ENCODE results near the gene AMD1.
A peak's percentile ranks its signal among the peaks of the same experiment; 100 is the strongest.
"Not testable (repeated sequence)": the region's sequence is repeated elsewhere in the genome, so short reads cannot be mapped to it uniquely, and the experiment has no call there.

The AMD1 gene

DNA sequence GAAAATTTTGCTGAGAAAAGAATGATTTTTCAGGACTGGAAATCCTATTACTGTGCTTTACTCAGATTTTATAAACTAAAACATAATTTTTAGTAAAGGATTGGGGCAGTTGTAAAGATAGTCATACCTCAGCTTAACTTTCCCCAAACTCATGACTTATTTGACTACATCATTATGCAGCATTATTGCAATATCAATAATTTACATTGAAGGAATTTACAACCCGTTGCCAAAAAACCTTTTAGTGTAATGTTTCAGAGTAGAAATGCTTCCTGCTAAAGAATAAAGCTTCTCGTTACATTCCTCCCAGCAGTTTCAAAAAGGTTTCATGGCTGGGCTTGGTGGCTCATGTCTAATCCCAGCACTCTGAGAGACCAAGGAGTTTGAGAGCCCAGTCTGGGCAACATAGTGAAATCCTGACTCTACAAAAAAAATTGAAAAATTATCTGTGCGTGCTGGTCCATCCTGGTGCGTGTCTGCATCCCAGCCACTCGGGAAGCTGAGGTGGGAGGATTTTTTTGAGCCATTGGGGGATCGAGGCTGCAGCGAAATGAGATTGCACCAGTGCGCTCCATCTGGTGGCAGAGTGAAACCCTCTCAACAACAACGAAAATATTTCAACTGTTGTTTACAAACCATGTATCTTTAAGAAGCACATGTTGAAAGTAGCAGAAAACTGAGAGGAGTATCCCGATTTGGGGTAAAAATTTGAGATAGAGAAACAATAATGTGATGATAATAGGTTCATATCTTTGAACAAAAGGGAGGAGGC lies 4.4 kb downstream of the AMD1 start:
- DNase-seq (ENCODE audit: low read depth): peak; percentile 25

- no peak for DNase-seq (ENCODE audit: low read depth)
Observed at GRCh38 chr6:110880651-110881050, 6.1 kb downstream of the AMD1 start.

GRCh38 chr6:110881546-110882273 lies 7.1 kb downstream of the AMD1 start:
- no peak for DNase-seq (ENCODE audit: low read depth)

DNA sequence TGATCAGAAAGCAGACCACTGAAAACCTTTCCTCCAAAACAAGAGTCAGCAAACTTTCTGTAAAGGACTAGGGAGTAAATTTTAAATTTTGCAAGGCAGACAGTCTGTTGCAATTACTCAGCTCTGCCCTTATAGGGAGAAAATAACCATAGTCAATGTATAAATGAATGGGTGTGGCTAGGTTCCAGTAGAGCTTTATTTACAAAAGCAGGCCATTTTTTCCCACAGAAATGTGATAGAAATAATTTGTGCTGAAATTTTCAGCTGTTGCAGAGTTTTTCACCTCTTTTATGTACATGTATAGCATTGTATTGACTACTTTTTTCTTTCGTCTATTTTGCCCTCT lies 7.7 kb downstream of the AMD1 start:
- no peak for DNase-seq (ENCODE audit: low read depth)

DNA sequence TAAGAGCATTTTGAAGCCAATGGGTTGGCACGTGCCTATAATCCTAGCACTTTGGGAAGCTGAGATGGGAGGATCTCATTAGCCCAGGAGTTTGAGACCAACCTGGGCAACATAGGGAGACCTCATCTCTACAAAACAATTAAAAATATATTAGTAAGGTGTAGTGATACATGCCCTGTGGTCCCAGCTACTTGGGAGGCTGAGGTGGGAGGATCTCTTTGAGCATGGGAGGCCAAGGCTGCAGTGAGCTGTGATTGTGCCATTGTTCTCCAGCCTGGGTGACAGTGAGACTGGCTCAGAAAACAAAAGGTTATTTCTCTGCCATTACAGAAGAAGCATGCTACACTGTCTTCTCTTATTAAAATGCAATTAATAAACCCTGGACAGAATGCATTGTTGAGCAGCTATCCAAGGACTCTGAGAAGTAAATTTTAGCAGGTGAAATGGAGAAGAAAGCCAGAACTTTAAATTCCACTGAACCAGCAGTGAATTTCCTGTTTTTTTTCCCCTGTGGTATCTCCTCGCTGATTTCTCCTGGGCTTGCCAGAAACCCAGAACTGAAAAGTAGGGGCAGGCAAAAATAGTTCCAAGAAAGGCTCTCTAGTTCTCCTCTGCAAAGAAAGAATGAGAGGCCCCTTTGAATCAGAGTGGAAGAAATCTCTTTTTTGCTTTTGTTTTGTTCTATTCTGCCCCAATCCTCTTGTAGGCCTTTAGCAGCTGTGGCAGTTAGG lies 8.4 kb downstream of the AMD1 start:
- no peak for DNase-seq (ENCODE audit: low read depth)

GRCh38 chr6:110884321-110884720 lies 9.7 kb downstream of the AMD1 start:
- DNase-seq (ENCODE audit: low read depth): no peak

- no peak for DNase-seq (ENCODE audit: low read depth)
Observed at GRCh38 chr6:110885526-110885925, 10.9 kb downstream of the AMD1 start.

DNA sequence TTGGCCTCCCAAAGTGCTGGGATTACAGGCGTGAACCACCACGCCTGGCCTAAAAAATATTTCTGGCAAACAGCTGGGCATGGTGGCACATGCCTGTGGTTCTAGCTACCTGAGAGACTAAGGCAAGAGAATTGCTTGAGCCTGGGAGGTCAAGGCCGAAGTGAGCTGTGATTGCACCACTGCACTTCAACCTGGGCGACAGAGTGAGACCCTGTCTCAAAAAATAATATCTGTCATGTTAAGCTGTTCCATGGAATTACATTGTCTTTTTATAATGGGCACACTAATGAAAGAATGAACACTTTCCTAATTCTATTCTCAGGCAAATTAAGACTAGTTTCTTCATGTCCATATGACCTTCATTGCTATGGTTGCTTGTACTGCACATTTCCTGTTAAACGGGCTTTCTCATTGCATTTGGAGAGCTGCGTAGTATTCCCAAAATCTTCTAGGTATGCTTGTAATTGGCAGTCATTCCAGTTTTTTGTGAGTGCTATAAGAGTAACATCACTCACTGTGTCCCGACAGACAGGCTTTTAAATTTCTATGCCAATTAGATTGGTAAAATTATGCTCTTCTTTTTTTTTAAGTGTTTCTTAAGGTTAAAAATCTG lies 12.1 kb downstream of the AMD1 start:
- DNase-seq (ENCODE audit: low read depth): no peak

DNA sequence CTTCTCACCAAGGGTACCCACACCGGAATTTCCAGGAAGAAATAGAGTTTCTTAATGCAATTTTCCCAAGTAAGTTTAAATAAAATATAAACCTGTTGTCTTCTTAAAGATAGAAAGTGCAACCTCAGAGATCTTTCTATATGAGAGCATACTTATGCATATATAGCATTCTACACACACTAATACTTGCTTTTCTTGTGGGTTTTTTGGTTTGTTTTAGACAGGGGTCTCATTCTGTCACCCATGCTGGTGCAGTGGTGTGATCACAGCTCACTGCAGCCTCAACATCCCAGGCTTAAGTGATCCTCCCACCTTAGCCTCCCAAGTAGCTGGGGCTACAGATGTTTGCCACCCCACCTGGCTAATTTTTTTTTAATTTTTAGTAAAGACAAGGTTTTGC lies 15.7 kb downstream of the AMD1 start:
- DNase-seq (ENCODE audit: low read depth): no peak

- no peak for DNase-seq (ENCODE audit: low read depth)
Observed at GRCh38 chr6:110895907-110896608, 21.5 kb downstream of the AMD1 start.

DNA sequence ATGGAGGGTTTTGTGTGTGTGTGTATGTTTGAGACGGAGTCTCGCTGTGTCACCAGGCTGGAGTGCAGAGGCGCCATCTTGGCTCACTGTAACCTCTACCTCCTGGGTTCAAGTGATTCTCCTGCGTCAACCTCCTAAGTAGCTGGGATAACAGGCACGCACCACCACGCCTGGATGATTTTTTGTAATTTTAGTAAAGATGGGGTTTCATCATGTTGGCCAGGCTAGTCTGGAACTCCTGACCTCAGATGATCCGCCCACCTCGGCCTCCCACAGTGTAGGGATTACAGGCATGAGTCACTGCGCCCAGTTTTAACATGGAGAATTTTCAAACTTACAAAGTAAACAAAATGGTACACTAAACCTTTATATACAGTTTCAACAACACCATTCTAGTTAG lies 22.8 kb downstream of the AMD1 start:
- DNase-seq (ENCODE audit: low read depth): no peak

DNA sequence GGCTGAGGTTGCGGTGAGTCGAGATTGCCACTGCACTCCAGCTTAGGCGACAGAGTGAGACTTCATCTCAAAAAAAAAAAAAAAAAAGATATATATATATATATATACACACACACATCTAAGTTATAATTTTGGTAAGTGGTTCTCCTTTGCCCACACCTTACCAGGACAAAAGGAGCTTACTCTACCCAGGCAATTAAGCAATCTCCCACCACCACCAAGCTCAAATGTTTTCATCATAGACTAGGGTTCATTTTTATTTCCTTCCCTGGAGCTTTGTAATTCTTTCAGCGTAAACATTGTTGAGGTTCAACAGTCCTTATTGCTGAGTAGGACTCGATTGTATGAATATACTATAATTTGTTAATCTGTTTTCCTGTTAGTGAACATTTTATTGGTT lies 23.5 kb downstream of the AMD1 start:
- DNase-seq (ENCODE audit: low read depth): no peak

- DNase-seq (ENCODE audit: low read depth): no peak
Observed at GRCh38 chr6:110900028-110900598, 25.5 kb downstream of the AMD1 start.

GRCh38 chr6:110901601-110902000 lies 27.0 kb downstream of the AMD1 start:
- DNase-seq (ENCODE audit: low read depth): not testable (repeated sequence)

GRCh38 chr6:110902091-110902490 lies 27.5 kb downstream of the AMD1 start:
- no peak for DNase-seq (ENCODE audit: low read depth)

- not testable (repeated sequence) for DNase-seq (ENCODE audit: low read depth)
Observed at GRCh38 chr6:110906273-110906672, 31.7 kb downstream of the AMD1 start.

- no peak for DNase-seq (ENCODE audit: low read depth)
Observed at GRCh38 chr6:110930781-110931180, 56.2 kb downstream of the AMD1 start.

DNA sequence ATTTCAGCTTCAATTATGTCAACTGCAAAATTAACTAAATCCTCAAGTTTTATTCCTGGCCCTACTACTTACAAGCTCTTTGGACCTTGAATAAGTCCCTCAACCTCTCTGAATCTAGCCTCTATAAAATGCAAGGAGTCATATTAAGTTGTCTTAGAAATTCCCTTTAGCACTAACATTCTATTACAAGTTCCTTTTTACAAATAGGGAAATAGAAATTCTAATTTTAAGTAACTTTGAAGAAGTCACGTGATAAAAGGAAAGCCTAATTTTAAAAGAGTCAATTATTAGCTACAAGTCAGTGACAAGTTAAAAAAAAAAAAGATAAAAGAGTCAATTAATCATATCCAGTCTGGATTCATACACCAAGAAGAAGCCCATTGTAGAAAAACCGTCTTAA lies 59.3 kb downstream of the AMD1 start:
- DNase-seq (ENCODE audit: low read depth): no peak

DNA sequence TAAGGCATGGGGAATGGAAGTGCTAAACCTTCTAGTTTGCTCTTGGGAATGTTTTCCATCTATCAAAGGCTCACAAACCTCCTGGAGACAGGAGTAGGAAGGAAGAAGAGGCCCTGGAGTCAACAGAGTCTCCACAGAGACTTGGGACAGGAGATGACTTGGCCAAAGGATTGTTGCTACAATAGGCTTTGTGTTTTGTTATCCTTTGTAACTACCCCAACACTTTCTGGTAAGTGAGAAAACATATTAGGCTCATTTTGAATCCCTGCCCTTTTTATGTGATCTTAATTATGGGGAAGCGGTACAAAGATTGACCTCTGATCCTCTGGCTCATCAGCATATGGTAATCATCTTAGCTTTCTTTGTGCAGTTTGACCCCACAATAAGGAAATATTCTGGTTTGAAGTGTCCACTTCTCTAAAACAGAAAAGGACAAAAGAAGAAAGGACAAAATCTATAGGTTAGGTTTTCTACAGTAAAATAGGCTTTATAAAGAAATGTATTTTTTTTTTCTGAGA lies 59.9 kb downstream of the AMD1 start:
- no peak for DNase-seq (ENCODE audit: low read depth)

DNA sequence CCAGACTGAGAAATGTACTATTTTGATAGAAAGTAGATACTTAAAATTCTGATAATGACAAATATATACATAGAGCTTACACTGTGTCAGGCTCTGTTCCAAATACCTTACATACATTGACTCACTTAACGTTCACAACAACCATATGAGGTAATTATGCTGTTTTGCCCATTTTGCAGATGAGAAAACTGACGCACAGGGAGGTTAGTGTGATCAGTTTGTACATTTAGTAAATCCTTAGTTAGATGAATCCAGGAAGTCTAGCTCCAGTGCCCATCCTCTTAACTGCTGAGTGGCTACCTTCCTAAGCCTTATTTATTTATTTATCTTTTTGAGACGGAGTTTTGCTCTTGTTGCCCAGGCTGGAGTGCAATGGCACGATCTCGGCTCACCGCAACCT lies 60.6 kb downstream of the AMD1 start:
- no peak for DNase-seq (ENCODE audit: low read depth)

DNA sequence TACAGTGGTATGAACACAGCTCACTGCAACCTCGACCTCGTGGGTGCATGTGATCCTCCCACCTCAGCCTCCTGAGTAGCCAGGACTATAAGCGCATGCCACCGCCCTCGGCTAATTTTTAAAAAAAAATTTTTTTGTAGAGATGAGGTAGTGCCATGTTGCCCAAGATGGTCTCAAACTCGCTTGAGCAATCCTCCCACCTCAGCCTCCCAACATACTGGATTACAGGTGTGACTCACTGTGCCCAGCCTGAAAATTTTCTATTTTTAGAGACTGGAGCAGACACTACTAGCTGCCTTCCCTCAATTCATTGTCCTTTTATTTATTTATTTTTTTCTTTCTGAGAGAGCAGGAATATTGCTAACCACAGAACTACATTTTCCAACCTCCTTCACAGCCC lies 63.6 kb downstream of the AMD1 start:
- DNase-seq (ENCODE audit: low read depth): no peak
